HG03457 (cell line): ENCODE results near the gene LRRC4.

Experiments
- ATAC-seq: cut with Tn5 transposase; IDR thresholded peaks from one replicate; pipeline ENCODE4 v1.9.1; 2021; ENCODE audit warnings: moderate number of reproducible peaks; ENCODE audit not compliant: unreplicated experiment

Gene LRRC4

GRCh38 chr7:128030654-128031611 lies at the start of gene LRRC4:
LRRC4 (minus strand) TSS chr7:128031437; CDS start chr7:128030640, 797 bp downstream.
- ATAC-seq, result no peak

GRCh38 chr7:128080169-128080568 lies 48.9 kb upstream of the LRRC4 start:
- ATAC-seq, result no peak

GRCh38 chr7:128078309-128078708 lies 47.1 kb upstream of the LRRC4 start:
- no peak for ATAC-seq

- ATAC-seq, result no peak
Measured at GRCh38 chr7:128076796-128077271, 45.6 kb upstream of the LRRC4 start.

GRCh38 chr7:128076196-128076795 lies 45.1 kb upstream of the LRRC4 start:
- ATAC-seq, result no peak

GRCh38 chr7:128075242-128076095 lies 44.2 kb upstream of the LRRC4 start:
- no peak for ATAC-seq

DNA sequence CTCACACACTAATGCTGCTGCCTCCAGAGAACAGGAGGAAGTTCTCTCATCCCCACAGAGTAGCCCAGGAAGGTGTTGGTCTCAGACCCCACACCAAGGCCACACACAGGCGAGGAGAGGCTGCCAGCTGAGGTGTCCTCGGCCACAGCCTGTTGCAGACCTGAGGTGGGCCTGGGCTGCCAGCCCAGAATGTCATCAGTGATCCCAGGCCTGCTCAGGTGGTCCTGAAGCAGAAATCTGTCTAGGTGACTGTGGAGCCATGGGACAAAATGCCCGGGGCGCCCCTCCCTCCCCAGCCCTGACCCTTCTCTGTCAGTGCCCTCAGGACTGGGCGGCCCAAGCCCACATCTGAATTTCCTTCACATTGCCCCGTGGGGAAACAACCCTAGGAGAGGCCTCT lies 43.5 kb upstream of the LRRC4 start:
- ATAC-seq, result no peak

- ATAC-seq, result no peak
Measured at GRCh38 chr7:128074336-128074735, 43.1 kb upstream of the LRRC4 start.

DNA sequence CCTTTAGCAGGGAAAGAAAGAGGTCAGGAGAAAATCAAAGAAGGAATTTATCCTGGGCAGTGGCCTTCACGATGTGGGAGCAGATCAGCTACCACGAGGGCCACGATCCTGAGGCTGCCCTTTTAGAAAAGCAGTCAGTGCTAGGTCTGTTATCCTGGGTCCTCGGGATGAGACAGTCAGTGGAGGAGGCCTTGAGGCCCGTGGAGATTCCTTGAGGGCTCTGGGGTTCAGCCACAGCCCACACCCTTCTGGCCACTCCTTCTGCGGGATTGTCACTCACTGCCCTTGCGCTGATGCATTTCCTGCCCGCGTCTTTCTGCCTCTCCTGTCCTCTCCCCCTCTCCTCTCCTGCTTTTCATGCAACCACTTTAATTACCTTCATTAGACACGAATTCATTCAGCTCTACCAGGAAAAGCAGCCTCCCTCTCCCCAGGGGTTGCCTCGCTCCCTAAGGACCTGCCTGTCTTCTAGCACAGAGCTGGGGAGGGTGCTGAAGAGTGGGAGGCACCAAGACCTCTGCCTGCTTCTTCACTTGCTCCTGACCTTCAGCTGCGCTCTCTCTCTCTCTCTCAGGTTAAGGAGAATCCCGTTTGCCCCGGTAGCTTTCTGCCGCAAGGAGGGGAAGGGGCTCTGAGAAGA lies 42.6 kb upstream of the LRRC4 start:
- ATAC-seq, result no peak

DNA sequence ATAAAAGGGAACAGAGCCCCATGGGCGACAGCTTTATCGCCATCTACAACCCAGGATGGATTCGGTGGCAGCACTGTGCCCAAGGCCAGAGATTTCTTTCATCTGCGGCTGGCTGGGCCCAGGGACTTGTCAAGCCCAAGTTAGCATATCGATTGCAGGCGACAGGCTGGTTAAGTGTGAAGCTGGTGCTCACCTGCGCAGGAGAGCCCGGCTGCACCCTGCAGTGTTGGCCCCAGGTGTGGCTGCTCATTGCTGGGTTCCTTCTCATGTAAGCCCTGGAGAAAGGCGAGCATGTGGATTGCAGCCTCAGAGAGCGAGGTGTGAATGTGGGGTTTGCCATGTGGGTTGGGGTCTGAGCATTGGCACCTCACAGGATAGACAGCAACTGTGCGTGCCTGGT lies 40.6 kb upstream of the LRRC4 start:
- no peak for ATAC-seq

GRCh38 chr7:128071376-128071775 lies 40.1 kb upstream of the LRRC4 start:
- no peak for ATAC-seq

- ATAC-seq, result no peak
Measured at GRCh38 chr7:128069373-128070364, 38.4 kb upstream of the LRRC4 start.

- no peak for ATAC-seq
Measured at GRCh38 chr7:128068785-128069184, 37.5 kb upstream of the LRRC4 start.

DNA sequence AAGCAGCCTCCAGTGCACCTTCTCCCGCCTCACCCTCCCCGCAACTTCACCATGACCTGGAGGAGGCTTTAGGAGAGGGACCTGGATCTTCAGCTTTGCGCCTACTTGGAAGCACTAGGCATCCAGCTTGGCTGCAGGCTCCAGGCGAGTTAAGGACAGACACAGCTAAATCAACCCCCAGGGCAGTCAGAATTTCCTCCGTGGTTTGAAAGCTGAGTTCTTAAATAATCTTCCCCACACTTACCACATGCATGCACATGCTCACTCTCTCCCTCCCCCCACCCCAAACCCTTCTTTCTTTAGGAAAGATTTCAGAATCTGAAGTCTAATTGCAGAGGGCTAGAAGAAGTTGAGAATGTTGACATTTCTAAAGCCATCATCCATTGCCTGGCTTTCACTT lies 36.7 kb upstream of the LRRC4 start:
- no peak for ATAC-seq

GRCh38 chr7:128066858-128067257 lies 35.6 kb upstream of the LRRC4 start:
- no peak for ATAC-seq

DNA sequence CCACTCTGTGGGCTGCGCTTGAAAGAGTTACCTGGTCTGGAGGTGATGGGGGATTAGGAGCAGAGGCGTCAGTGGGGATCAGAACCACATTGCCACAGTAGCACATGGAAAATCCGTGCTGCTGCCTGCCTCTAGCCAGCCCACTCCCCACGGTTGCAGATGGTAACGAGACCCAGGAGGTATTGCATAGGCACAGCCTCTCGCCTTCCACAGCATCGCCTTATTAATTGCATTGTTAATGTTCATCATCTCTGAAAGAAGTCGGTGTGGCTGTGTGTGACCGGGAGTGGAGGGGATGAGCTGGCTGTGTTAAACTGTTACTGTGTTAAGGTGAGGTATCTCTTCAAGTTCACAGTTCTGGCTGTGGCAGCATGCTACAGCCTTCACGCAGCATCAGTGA lies 35.2 kb upstream of the LRRC4 start:
- no peak for ATAC-seq

DNA sequence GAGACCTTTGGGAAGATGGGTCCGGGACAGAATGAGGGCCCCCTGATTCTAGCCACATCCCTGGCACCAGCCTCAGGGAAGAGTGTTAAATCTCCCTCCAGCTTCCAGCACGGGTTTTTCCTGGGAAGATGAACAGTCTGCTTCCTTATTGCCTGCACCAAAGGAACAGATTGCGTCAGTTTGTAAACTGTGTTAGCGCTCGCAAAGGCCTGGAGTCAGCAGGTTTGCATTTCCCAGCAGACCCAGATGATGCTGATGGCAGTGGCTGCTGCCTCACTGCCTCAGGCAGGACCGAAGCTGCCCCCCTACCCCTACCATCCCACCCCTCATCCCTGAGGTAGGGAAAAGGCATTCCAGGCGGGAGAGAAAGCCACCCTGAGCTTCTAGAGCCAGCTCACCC lies 34.6 kb upstream of the LRRC4 start:
- no peak for ATAC-seq

DNA sequence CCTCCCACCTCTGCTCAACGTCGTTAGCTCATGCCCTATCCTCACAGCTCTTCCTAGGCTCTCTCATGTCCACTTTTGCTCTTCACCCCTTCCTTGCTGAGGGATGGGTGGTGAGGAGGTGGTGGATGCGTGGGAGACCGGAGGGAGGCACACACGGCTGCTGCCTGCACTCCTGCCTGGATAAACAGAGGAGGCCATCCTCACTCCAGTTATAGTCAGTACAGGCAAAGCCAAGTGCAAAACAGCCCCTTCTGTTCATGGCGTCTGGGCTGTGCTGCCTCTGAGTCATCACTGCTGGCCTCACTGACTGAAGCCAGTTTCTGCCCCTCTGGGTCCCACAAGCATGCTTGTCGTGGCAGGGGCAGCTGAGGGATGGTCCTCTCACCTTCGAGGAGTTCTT lies 31.9 kb upstream of the LRRC4 start:
- ATAC-seq, result no peak

- no peak for ATAC-seq
Measured at GRCh38 chr7:128060018-128060417, 28.8 kb upstream of the LRRC4 start.
